Measurements from ENCODE around the gene ANKRD33B. TPM values are rescaled to one million over a fixed set of nuclear protein-coding genes. Genes with fewer than 3 reads are reported as not detected.
"Not testable (repeated sequence)": the region's sequence is repeated elsewhere in the genome, so short reads cannot be mapped to it uniquely, and the experiment has no call there.

ANKRD33B gene
- total RNA-seq, 1 donor from 2014 or later: 4.0 TPM

GRCh38 chr5:10607666-10608073 is 43.8 kb downstream of the ANKRD33B start:
- no peaks in the 10 kb centered on the region for H3K36me3 Mint-ChIP-seq (ENCODE audit: low read depth)
- no peak for DNase-seq (ENCODE audit: low spot score)
- no peak overlapping the region for H3K4me3 Mint-ChIP-seq (ENCODE audit: unreplicated experiment)
- H3K4me1 Mint-ChIP-seq (ENCODE audit: low read depth): peaks cover 26% of the 10 kb centered on the region
- no peaks in the 10 kb centered on the region for H3K9me3 Mint-ChIP-seq (ENCODE audit: low read depth)
- TF ChIP-seq CTCF (IDR thresholded peaks at IDR 0.05): peak; percentile 56
- H3K27ac Mint-ChIP-seq (ENCODE audit: unreplicated experiment): peak overlapping the region; percentile 81
- H3K27me3 Mint-ChIP-seq (ENCODE audit: low read depth): no peaks in the 10 kb centered on the region

DNA sequence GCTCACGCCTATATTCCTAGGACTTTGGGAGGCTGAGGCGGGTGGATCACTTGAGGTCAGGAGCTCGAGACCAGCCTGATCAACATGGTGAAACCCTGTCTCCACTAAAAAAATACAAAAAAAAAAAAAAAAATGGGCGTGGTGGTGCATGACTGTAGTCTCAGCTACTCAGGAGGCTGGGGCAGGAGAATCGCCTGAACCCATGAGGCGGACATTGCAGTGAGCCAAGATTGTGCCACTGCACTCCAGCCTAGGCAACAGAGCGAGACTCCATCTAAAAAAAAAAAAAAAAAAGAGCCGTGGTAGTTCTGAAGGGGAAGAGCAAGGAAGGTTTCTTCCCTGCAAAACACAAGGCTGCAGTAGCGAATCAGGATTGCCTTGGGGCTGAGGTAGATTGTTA is 44.2 kb downstream of the ANKRD33B start:
- H3K27me3 Mint-ChIP-seq (ENCODE audit: low read depth); H3K4me3 Mint-ChIP-seq (ENCODE audit: unreplicated experiment); H3K36me3 Mint-ChIP-seq (ENCODE audit: low read depth); DNase-seq (ENCODE audit: low spot score); H3K9me3 Mint-ChIP-seq (ENCODE audit: low read depth): not testable (repeated sequence)
- Mint-ChIP-seq H3K27ac (ENCODE audit: unreplicated experiment) (peak overlapping the region; percentile 81), H3K4me1 (ENCODE audit: low read depth) (peaks cover 26% of the 10 kb centered on the region)
- TF ChIP-seq CTCF (IDR thresholded peaks at IDR 0.05): peak; percentile 6

- H3K27me3 Mint-ChIP-seq (ENCODE audit: low read depth): no peaks in the 10 kb centered on the region
- H3K36me3 Mint-ChIP-seq (ENCODE audit: low read depth): no peaks in the 10 kb centered on the region
- no peak for DNase-seq (ENCODE audit: low spot score)
- H3K9me3 Mint-ChIP-seq (ENCODE audit: low read depth): no peaks in the 10 kb centered on the region
- no peak for TF ChIP-seq CTCF (IDR thresholded peaks at IDR 0.05)
- peaks cover 24% of the 10 kb centered on the region for H3K4me1 Mint-ChIP-seq (ENCODE audit: low read depth)
- H3K4me3 Mint-ChIP-seq (ENCODE audit: unreplicated experiment): no peak overlapping the region
- no peak overlapping the region for H3K27ac Mint-ChIP-seq (ENCODE audit: unreplicated experiment)
These were observed 46.2 kb downstream of the ANKRD33B start for GRCh38 chr5:10610058-10610457.

DNA sequence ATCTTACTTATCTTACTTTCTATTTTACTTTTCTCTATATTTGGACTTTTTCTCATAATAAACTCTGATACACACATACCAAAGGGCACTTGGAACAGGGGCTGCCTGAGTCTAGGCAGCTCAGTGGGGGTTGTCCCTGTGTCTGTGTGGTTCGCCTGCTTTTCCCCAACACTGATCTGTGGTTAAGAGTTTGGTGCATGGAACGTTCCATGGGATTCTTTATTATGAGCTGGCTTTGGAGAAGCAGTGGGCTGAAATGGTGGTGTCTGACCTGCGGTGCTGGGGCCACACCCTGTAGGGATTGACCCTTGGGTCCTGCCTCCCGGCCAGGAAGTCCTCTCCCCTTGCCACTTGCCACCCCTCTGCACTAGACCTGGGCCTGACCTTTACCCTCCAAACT is 47.4 kb downstream of the ANKRD33B start:
- no peak for TF ChIP-seq CTCF (IDR thresholded peaks at IDR 0.05)
- Mint-ChIP-seq H3K9me3 (ENCODE audit: low read depth) (no peaks in the 10 kb centered on the region), H3K4me3 (ENCODE audit: unreplicated experiment) (no peak overlapping the region), H3K4me1 (ENCODE audit: low read depth) (peaks cover 20% of the 10 kb centered on the region), H3K27me3 (ENCODE audit: low read depth) (no peaks in the 10 kb centered on the region), H3K36me3 (ENCODE audit: low read depth) (no peaks in the 10 kb centered on the region), H3K27ac (ENCODE audit: unreplicated experiment) (peak overlapping the region; percentile 51)
- DNase-seq (ENCODE audit: low spot score): no peak

- no peak overlapping the region for H3K4me3 Mint-ChIP-seq (ENCODE audit: unreplicated experiment)
- no peaks in the 10 kb centered on the region for H3K27me3 Mint-ChIP-seq (ENCODE audit: low read depth)
- no peaks in the 10 kb centered on the region for H3K36me3 Mint-ChIP-seq (ENCODE audit: low read depth)
- TF ChIP-seq CTCF (IDR thresholded peaks at IDR 0.05): no peak
- no peaks in the 10 kb centered on the region for H3K9me3 Mint-ChIP-seq (ENCODE audit: low read depth)
- H3K4me1 Mint-ChIP-seq (ENCODE audit: low read depth): peaks cover 15% of the 10 kb centered on the region
- DNase-seq (ENCODE audit: low spot score): no peak
- H3K27ac Mint-ChIP-seq (ENCODE audit: unreplicated experiment): no peak overlapping the region
These were observed 48.4 kb downstream of the ANKRD33B start for GRCh38 chr5:10612251-10612650.

All from chondrocyte (in vitro differentiated cells).